Measurements from ENCODE around the gene PLXNA4. TPM values are rescaled to one million over a fixed set of nuclear protein-coding genes. Genes with fewer than 3 reads are reported as not detected.
A peak's percentile ranks its signal among the peaks of the same experiment; 100 is the strongest.

PLXNA4 gene
- total and polyA plus RNA-seq, 2 experiments from 2014 or later: 0.08 to 0.80 TPM

DNA sequence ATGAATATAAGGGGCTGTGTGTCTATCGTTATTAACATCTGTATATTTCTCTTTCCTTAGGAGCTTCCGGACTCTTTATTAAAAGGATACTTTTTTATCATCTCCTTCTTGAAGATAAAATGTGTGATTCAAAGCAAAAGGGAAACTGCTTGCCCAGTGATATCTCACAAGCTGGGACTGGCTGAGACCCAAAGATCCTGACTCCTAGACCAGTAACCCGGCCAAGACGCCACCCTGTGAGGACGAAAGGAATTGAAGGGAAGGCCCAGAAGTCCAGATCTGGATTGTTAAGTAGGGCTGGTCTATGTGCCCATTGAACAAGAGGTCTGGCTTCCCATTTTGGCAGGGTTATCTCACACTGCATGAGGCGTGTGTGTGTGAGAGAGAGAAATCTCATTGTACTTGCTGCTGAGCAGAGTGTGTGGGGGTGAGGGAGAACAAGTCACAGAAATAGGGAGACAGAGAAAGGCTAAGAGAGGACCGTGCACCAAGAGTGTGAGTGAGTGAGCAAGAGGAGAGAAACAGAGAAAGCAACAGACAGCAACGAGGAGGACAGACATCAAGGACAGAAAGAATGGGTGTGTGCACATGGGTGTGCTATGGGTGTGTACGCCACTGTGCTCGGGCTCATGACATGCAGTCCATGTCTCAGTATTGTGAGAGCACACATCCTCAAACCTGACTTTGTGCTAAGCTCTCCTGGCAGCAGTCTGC lies 75.4 kb downstream of the PLXNA4 start:
- Mint-ChIP-seq H3K27me3 (ENCODE audit: insufficient read depth, low read depth, poor library complexity) (peaks cover 2% of the 10 kb centered on the region), H3K4me3 (no peak overlapping the region), H3K4me1 (peaks cover 14% of the 10 kb centered on the region), H3K36me3 (ENCODE audit: low read depth) (no peaks in the 10 kb centered on the region), H3K27ac (no peak overlapping the region), H3K9me3 (no peaks in the 10 kb centered on the region)
- H3K36me3 ChIP-seq (ENCODE audit: insufficient read depth): no peaks in the 10 kb centered on the region
- H3K79me2 ChIP-seq (replicated peaks; ENCODE audit: insufficient read depth): no peaks in the 10 kb centered on the region
- H3K4me1 ChIP-seq (ENCODE audit: insufficient read depth): no peaks in the 10 kb centered on the region; the same call in 1 of the 2 replicates
- peak; percentile 64 for DNase-seq (ENCODE audit: low spot score)
- H3K27ac ChIP-seq (ENCODE audit: low read depth): no peak overlapping the region
- ATAC-seq: peak; percentile 92
- no peak overlapping the region for H3K4me3 ChIP-seq
- H3K4me2 ChIP-seq: no peak overlapping the region
- H3F3A ChIP-seq (replicated peaks; ENCODE audit: low read depth): no peaks in the 10 kb centered on the region
- H3K9me2 ChIP-seq (ENCODE audit: insufficient read depth): no peaks in the 10 kb centered on the region
- TF ChIP-seq ZNF114 (CRISPR knock-in tag; IDR thresholded peaks at IDR 0.05): no peak
- TF ChIP-seq, protein P1, sequence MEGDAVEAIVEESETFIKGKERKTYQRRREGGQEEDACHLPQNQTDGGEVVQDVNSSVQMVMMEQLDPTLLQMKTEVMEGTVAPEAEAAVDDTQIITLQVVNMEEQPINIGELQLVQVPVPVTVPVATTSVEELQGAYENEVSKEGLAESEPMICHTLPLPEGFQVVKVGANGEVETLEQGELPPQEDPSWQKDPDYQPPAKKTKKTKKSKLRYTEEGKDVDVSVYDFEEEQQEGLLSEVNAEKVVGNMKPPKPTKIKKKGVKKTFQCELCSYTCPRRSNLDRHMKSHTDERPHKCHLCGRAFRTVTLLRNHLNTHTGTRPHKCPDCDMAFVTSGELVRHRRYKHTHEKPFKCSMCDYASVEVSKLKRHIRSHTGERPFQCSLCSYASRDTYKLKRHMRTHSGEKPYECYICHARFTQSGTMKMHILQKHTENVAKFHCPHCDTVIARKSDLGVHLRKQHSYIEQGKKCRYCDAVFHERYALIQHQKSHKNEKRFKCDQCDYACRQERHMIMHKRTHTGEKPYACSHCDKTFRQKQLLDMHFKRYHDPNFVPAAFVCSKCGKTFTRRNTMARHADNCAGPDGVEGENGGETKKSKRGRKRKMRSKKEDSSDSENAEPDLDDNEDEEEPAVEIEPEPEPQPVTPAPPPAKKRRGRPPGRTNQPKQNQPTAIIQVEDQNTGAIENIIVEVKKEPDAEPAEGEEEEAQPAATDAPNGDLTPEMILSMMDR (conservative IDR thresholded peaks at IDR 0.05; ENCODE audit: low read depth in 2 of 2): peak; percentile 56 to 73
- no peaks in the 10 kb centered on the region for H4K20me1 ChIP-seq (replicated peaks; ENCODE audit: insufficient read depth)
- no peaks in the 10 kb centered on the region for H3K27me3 ChIP-seq (ENCODE audit: insufficient read depth)
- 0 out of 2 replicates have a peak overlapping the region, but pooled peaks have one; percentile 32 for H2AFZ ChIP-seq

DNA sequence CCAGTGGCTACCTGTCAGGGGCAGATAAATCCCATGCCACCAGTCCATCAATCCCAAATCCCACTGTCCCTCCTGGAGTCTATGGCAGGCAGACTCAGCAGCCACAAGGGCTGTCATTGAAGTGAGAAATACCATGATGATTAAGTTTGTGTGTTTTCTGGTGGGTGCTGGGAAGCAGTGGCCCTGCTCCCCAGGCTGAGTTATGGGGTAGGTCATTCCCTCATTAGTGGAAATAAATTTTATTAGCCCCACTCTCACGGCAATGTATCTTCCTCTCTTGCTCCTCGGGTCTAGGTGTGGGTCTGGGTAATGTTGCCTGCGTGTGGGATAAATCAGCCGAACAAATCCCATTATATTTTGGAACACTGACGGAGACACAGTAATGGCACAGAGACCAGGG lies 76.8 kb downstream of the PLXNA4 start:
- no peak overlapping the region for H2AFZ ChIP-seq
- no peaks in the 10 kb centered on the region for H3F3A ChIP-seq (replicated peaks; ENCODE audit: low read depth)
- Mint-ChIP-seq H3K4me3 (no peak overlapping the region), H3K36me3 (ENCODE audit: low read depth) (no peaks in the 10 kb centered on the region), H3K9me3 (no peaks in the 10 kb centered on the region), H3K27me3 (ENCODE audit: insufficient read depth, low read depth, poor library complexity) (peaks cover 2% of the 10 kb centered on the region), H3K27ac (no peak overlapping the region; the same call in 1 of the 2 replicates), H3K4me1 (peaks cover 14% of the 10 kb centered on the region; the same call in 2 of the 3 replicates)
- H3K4me3 ChIP-seq: no peak overlapping the region
- H3K4me2 ChIP-seq: no peak overlapping the region
- no peak overlapping the region for H3K27ac ChIP-seq (ENCODE audit: low read depth)
- H3K36me3 ChIP-seq (ENCODE audit: insufficient read depth): no peaks in the 10 kb centered on the region
- TF ChIP-seq POLR2AphosphoS5 (IDR thresholded peaks at IDR 0.05; ENCODE audit: low read depth): no peak
- no peak for TF ChIP-seq STAT1 (IDR thresholded peaks at IDR 0.05; ENCODE audit: unreplicated experiment)
- TF ChIP-seq JUNB (IDR thresholded peaks at IDR 0.05; ENCODE audit: unreplicated experiment): no peak
- TF ChIP-seq, protein P1 (conservative IDR thresholded peaks at IDR 0.05; ENCODE audit: low read depth in 2 of 2): no peak
- no peak for TF ChIP-seq ZNF331 (CRISPR knock-in tag; IDR thresholded peaks at IDR 0.05; ENCODE audit: low read depth)
- no peak for TF ChIP-seq EZH2phosphoT487 (IDR thresholded peaks at IDR 0.05; ENCODE audit: unreplicated experiment)
- no peak for TF ChIP-seq ZNF114 (CRISPR knock-in tag; IDR thresholded peaks at IDR 0.05)
- no peak for TF ChIP-seq CREB1 (CRISPR knock-in tag; IDR thresholded peaks at IDR 0.05; ENCODE audit: low read depth)
- no peak for TF ChIP-seq NANOG (IDR thresholded peaks at IDR 0.05; ENCODE audit: borderline replicate concordance)
- TF ChIP-seq, protein P2, sequence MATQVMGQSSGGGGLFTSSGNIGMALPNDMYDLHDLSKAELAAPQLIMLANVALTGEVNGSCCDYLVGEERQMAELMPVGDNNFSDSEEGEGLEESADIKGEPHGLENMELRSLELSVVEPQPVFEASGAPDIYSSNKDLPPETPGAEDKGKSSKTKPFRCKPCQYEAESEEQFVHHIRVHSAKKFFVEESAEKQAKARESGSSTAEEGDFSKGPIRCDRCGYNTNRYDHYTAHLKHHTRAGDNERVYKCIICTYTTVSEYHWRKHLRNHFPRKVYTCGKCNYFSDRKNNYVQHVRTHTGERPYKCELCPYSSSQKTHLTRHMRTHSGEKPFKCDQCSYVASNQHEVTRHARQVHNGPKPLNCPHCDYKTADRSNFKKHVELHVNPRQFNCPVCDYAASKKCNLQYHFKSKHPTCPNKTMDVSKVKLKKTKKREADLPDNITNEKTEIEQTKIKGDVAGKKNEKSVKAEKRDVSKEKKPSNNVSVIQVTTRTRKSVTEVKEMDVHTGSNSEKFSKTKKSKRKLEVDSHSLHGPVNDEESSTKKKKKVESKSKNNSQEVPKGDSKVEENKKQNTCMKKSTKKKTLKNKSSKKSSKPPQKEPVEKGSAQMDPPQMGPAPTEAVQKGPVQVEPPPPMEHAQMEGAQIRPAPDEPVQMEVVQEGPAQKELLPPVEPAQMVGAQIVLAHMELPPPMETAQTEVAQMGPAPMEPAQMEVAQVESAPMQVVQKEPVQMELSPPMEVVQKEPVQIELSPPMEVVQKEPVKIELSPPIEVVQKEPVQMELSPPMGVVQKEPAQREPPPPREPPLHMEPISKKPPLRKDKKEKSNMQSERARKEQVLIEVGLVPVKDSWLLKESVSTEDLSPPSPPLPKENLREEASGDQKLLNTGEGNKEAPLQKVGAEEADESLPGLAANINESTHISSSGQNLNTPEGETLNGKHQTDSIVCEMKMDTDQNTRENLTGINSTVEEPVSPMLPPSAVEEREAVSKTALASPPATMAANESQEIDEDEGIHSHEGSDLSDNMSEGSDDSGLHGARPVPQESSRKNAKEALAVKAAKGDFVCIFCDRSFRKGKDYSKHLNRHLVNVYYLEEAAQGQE (IDR thresholded peaks at IDR 0.05; ENCODE audit: unreplicated experiment): no peak
- H3K9me2 ChIP-seq (ENCODE audit: insufficient read depth): no peaks in the 10 kb centered on the region
- H3K79me2 ChIP-seq (replicated peaks; ENCODE audit: insufficient read depth): no peaks in the 10 kb centered on the region
- ATAC-seq: no peak
- no peaks in the 10 kb centered on the region for H4K20me1 ChIP-seq (replicated peaks; ENCODE audit: insufficient read depth)
- no peak for DNase-seq (ENCODE audit: low spot score)
- no peaks in the 10 kb centered on the region; the same call in 1 of the 2 replicates for H3K4me1 ChIP-seq (ENCODE audit: insufficient read depth)
- no peaks in the 10 kb centered on the region for H3K27me3 ChIP-seq (ENCODE audit: insufficient read depth)

Measured in GM23338 (cell line).